WTC11 (cell line): Measurements from ENCODE around the gene TAAR2. TPM values are rescaled to one million over a fixed set of nuclear protein-coding genes. Genes with fewer than 3 reads are reported as not detected.
A peak's percentile ranks its signal among the peaks of the same experiment; 100 is the strongest.

Experiments
- ATAC-seq: fragments of 200-7000 bp; cut with Tn5 transposase; 2 replicates; pipeline ENCODE4 v1.10.0; 2021; ENCODE audit warnings: mild to moderate bottlenecking, moderate library complexity
- CTCF ChIA-PET: fragments of 300-600 bp; sonication (Branson Sonifier 250); formaldehyde crosslinking; loops from one replicate; lab custom pipeline; 2021; ENCODE audit warnings: antibody characterized with exemption; lab: Charles Lee
- POLR2A ChIA-PET: fragments of 350-600 bp; sonication (Branson Sonifier 250); formaldehyde crosslinking; loops from one replicate; lab custom pipeline; 2021; ENCODE audit warnings: antibody characterized with exemption; lab: Charles Lee
- DNase-seq: peaks from one replicate; pipeline ENCODE4 v3.0.0; 2021; ENCODE audit warnings: low spot score
- H3K27ac Mint-ChIP-seq: 2 replicates; pipeline ENCODE4 v1.8.0; 2021; ENCODE audit warnings: mixed read lengths
- H3K27me3 Mint-ChIP-seq: 2 replicates; pipeline ENCODE4 v1.8.0; 2021; ENCODE audit warnings: low read depth, mild to moderate bottlenecking, moderate library complexity, mixed read lengths
- H3K36me3 Mint-ChIP-seq: 2 replicates; pipeline ENCODE4 v1.8.0; 2021; ENCODE audit warnings: mixed read lengths
- H3K4me1 Mint-ChIP-seq: 2 replicates; pipeline ENCODE4 v1.8.0; 2022; ENCODE audit warnings: mixed read lengths
- H3K4me3 Mint-ChIP-seq: 2 replicates; pipeline ENCODE4 v1.8.0; 2021; ENCODE audit warnings: mild to moderate bottlenecking, moderate library complexity, mixed read lengths
- H3K9me3 Mint-ChIP-seq: 2 replicates; pipeline ENCODE4 v1.8.0; 2021; ENCODE audit warnings: mixed read lengths
- ATF1 ChIP-seq: sonication (generic); formaldehyde crosslinking; IDR thresholded peaks from 2 replicates; pipeline ENCODE4 v1.8.1; 2023; ENCODE audit warnings: mild to moderate bottlenecking, moderate library complexity, missing genetic modification reagents
- ATF2 ChIP-seq: sonication (generic); formaldehyde crosslinking; IDR thresholded peaks from 2 replicates; pipeline ENCODE4 v1.8.1; 2022; ENCODE audit warnings: low read depth, missing genetic modification reagents, borderline replicate concordance
- ATF3 ChIP-seq: sonication (generic); formaldehyde crosslinking; conservative IDR thresholded peaks from 2 replicates; pipeline ENCODE4 v1.8.1; 2022; ENCODE audit warnings: mild to moderate bottlenecking, missing genetic modification reagents
- CBFB ChIP-seq: sonication (generic); formaldehyde crosslinking; IDR thresholded peaks from 2 replicates; pipeline ENCODE4 v1.8.1; 2022; ENCODE audit warnings: mild to moderate bottlenecking, low read depth, missing genetic modification reagents
- CDX4 ChIP-seq: fragments of 250-450 bp; sonication (Bioruptor Pico); IDR thresholded peaks from 2 replicates; pipeline ENCODE4 v1.9.0; 2021; ENCODE audit warnings: moderate library complexity, mild to moderate bottlenecking, inconsistent platforms, borderline replicate concordance
- CTCF ChIP-seq: fragments of 200-600 bp; IDR thresholded peaks from 2 replicates; pipeline ENCODE4 v1.8.0; 2022; ENCODE audit warnings: antibody characterized with exemption
- E2F1 ChIP-seq: sonication (generic); formaldehyde crosslinking; IDR thresholded peaks from 2 replicates; pipeline ENCODE4 v1.8.0; 2022; ENCODE audit warnings: mild to moderate bottlenecking, missing genetic modification reagents
- ELF4 ChIP-seq: sonication (generic); formaldehyde crosslinking; IDR thresholded peaks from 2 replicates; pipeline ENCODE4 v1.8.1; 2022; ENCODE audit warnings: low read depth, mild to moderate bottlenecking, moderate library complexity, missing genetic modification reagents
- EMX1 ChIP-seq: fragments of 250-450 bp; sonication (Bioruptor Pico); IDR thresholded peaks from 2 replicates; pipeline ENCODE4 v1.8.0; 2021; ENCODE audit warnings: mild to moderate bottlenecking
- FOXP1 ChIP-seq: sonication (generic); formaldehyde crosslinking; IDR thresholded peaks from 2 replicates; pipeline ENCODE4 v1.8.0; 2022; ENCODE audit warnings: missing genetic modification reagents, mild to moderate bottlenecking, moderate library complexity, borderline replicate concordance
- IRF2 ChIP-seq: sonication (generic); formaldehyde crosslinking; IDR thresholded peaks from 2 replicates; pipeline ENCODE4 v1.8.0; 2022; ENCODE audit warnings: low read depth, missing genetic modification reagents, borderline replicate concordance
- JUN ChIP-seq: sonication (generic); formaldehyde crosslinking; IDR thresholded peaks from 2 replicates; pipeline ENCODE4 v1.8.0; 2023; ENCODE audit warnings: mild to moderate bottlenecking, missing genetic modification reagents
- KAT7 ChIP-seq: sonication (generic); formaldehyde crosslinking; IDR thresholded peaks from 2 replicates; pipeline ENCODE4 v1.8.1; 2023; ENCODE audit warnings: missing genetic modification reagents, mild to moderate bottlenecking, borderline replicate concordance
- MLX ChIP-seq: sonication (generic); formaldehyde crosslinking; IDR thresholded peaks from 2 replicates; pipeline ENCODE4 v1.8.1; 2023; ENCODE audit warnings: mild to moderate bottlenecking, missing genetic modification reagents, moderate library complexity
- NR1H2 ChIP-seq: sonication (generic); formaldehyde crosslinking; IDR thresholded peaks from 2 replicates; pipeline ENCODE4 v1.9.0; 2021; ENCODE audit warnings: mild to moderate bottlenecking, moderate library complexity, missing genetic modification reagents
- NR2C2 ChIP-seq: sonication (generic); formaldehyde crosslinking; IDR thresholded peaks from 2 replicates; pipeline ENCODE4 v1.8.0; 2022; ENCODE audit warnings: mild to moderate bottlenecking, missing genetic modification reagents
- TEAD1 ChIP-seq: sonication (generic); formaldehyde crosslinking; IDR thresholded peaks from 2 replicates; pipeline ENCODE4 v1.8.0; 2022; ENCODE audit warnings: mild to moderate bottlenecking, missing genetic modification reagents
- USF1 ChIP-seq: sonication (generic); formaldehyde crosslinking; IDR thresholded peaks from 2 replicates; pipeline ENCODE4 v1.8.0; 2022; ENCODE audit warnings: mild to moderate bottlenecking, missing genetic modification reagents
- ZNF232 ChIP-seq: sonication (generic); formaldehyde crosslinking; IDR thresholded peaks from 2 replicates; pipeline ENCODE4 v1.8.0; 2022; ENCODE audit warnings: mild to moderate bottlenecking, missing genetic modification reagents
- ZNF263 ChIP-seq: sonication (generic); formaldehyde crosslinking; IDR thresholded peaks from 2 replicates; pipeline ENCODE4 v1.8.1; 2022; ENCODE audit warnings: low read depth, mild to moderate bottlenecking, moderate library complexity, missing genetic modification reagents
- ZNF396 ChIP-seq: fragments of 250-450 bp; sonication (Bioruptor Pico); IDR thresholded peaks from 2 replicates; pipeline ENCODE4 v1.8.0; 2021; ENCODE audit warnings: mild to moderate bottlenecking, moderate library complexity, borderline replicate concordance
- total RNA-seq: library from RNA; stranded (reverse); gene quantifications from 3 replicates; pipeline ENCODE4 v1.2.3, GENCODE V29; 2021

Gene TAAR2
- total RNA-seq, 1 experiment from 2014 or later: not detected

GRCh38 chr6:132590362-132590761 is 33.7 kb downstream of the TAAR2 start (continued):
- no peak for TF ChIP-seq E2F1 (CRISPR knock-in tag)

GRCh38 chr6:132589454-132589853 is 34.6 kb downstream of the TAAR2 start, which contains the start of gene TAAR5:
TAAR5 (minus strand) TSS chr6:132589741; CDS start chr6:132589686, 55 bp downstream.
- Mint-ChIP-seq H3K27ac (no peak within 1 kb of the TSS), H3K9me3 (0 out of 2 replicates have a peak, but pooled peaks cover 6% of the 10 kb centered on the region), H3K36me3 (no peaks in the 10 kb centered on the region), H3K4me1 (no peaks in the 10 kb centered on the region), H3K27me3 (no peaks in the 10 kb centered on the region; the same call in 1 of the 2 replicates), H3K4me3 (no peak within 1 kb of the TSS)
- DNase-seq (no peak), ATAC-seq (peak; percentile 22; the same call in 1 of the 2 replicates)
- POLR2A ChIA-PET: interaction anchor here (0.7 kb wide), 1 partner anchor 422 kb away, joined by 8 read pairs; no protein-coding TSS in a partner anchor
- no peak for TF ChIP-seq EMX1 (CRISPR knock-in tag)
- no peak for TF ChIP-seq ELF4
- TF ChIP-seq TEAD1 (CRISPR knock-in tag): no peak
- TF ChIP-seq CTCF: no peak
- no peak for TF ChIP-seq FOXP1
- TF ChIP-seq NR2C2 (CRISPR knock-in tag): no peak
- TF ChIP-seq NR1H2 (CRISPR knock-in tag): no peak
- TF ChIP-seq MLX (CRISPR knock-in tag): no peak
- CTCF ChIA-PET: interaction anchor here (0.7 to 1.8 kb wide), 3 partner anchors 9 to 566 kb away, joined by 3 to 7 read pairs (median 5); no protein-coding TSS in a partner anchor

- H3K27me3 Mint-ChIP-seq: no peaks in the 10 kb centered on the region
- POLR2A ChIA-PET: no interaction called here
- 0 out of 2 replicates have a peak, but pooled peaks cover 6% of the 10 kb centered on the region for H3K9me3 Mint-ChIP-seq
- TF ChIP-seq ATF2: no peak
- TF ChIP-seq ZNF396: no peak
- no peak for TF ChIP-seq JUN (CRISPR knock-in tag)
- no peak for TF ChIP-seq ATF1 (CRISPR knock-in tag)
- TF ChIP-seq CDX4: no peak
- no peak for TF ChIP-seq USF1 (CRISPR knock-in tag)
- TF ChIP-seq ATF3 (CRISPR knock-in tag): no peak
- TF ChIP-seq NR1H2 (CRISPR knock-in tag): no peak
- no peak for TF ChIP-seq CBFB (CRISPR knock-in tag)
- no peak for TF ChIP-seq IRF2 (CRISPR knock-in tag)
- TF ChIP-seq ZNF232 (CRISPR knock-in tag): no peak
- no peak for TF ChIP-seq KAT7 (CRISPR knock-in tag)
- no peak for TF ChIP-seq ZNF263 (CRISPR knock-in tag)
- TF ChIP-seq, all 79 proteins: peak for 0
- no peaks in the 10 kb centered on the region for H3K36me3 Mint-ChIP-seq
- no peak overlapping the region for H3K27ac Mint-ChIP-seq
- DNase-seq (no peak), ATAC-seq (no peak)
- CTCF ChIA-PET: no interaction called here
- H3K4me1 Mint-ChIP-seq: peaks cover 4% of the 10 kb centered on the region
- no peak overlapping the region for H3K4me3 Mint-ChIP-seq
Observed at GRCh38 chr6:132587424-132587823, 36.7 kb downstream of the TAAR2 start.
